ENCODE results near the gene KRTAP10-7. TPM values are rescaled to one million over a fixed set of nuclear protein-coding genes. Genes with fewer than 3 reads are reported as not detected.
"Not testable (repeated sequence)": the region's sequence is repeated elsewhere in the genome, so short reads cannot be mapped to it uniquely, and the experiment has no call there.

KRTAP10-7 gene
- total RNA-seq, 1 donor from 2014 or later, result not detected

DNA sequence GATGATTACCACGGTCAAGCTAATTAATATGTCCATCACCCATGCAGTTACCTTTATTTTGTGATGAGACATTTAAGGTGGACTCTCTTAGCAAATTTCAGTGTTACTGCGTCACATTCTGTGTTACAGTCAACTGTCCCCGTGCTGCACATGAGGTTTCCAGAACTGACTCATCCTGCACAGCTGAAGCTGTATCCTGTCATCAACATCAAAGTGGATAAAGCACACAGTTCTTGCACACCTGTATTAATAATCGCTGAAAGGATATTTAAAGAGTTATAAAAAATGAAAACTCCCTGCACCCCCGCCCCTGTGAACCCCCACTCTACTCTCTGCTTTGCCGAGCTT, 16.6 kb upstream of the KRTAP10-7 start:
- no peak overlapping the region for H3K4me3 ChIP-seq (ENCODE audit: low read depth, low read length)
- no peak for DNase-seq (ENCODE audit: low read depth)
- TF ChIP-seq, protein P1, sequence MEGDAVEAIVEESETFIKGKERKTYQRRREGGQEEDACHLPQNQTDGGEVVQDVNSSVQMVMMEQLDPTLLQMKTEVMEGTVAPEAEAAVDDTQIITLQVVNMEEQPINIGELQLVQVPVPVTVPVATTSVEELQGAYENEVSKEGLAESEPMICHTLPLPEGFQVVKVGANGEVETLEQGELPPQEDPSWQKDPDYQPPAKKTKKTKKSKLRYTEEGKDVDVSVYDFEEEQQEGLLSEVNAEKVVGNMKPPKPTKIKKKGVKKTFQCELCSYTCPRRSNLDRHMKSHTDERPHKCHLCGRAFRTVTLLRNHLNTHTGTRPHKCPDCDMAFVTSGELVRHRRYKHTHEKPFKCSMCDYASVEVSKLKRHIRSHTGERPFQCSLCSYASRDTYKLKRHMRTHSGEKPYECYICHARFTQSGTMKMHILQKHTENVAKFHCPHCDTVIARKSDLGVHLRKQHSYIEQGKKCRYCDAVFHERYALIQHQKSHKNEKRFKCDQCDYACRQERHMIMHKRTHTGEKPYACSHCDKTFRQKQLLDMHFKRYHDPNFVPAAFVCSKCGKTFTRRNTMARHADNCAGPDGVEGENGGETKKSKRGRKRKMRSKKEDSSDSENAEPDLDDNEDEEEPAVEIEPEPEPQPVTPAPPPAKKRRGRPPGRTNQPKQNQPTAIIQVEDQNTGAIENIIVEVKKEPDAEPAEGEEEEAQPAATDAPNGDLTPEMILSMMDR (conservative IDR thresholded peaks at IDR 0.05; ENCODE audit: low read depth, low read length), result no peak

DNA sequence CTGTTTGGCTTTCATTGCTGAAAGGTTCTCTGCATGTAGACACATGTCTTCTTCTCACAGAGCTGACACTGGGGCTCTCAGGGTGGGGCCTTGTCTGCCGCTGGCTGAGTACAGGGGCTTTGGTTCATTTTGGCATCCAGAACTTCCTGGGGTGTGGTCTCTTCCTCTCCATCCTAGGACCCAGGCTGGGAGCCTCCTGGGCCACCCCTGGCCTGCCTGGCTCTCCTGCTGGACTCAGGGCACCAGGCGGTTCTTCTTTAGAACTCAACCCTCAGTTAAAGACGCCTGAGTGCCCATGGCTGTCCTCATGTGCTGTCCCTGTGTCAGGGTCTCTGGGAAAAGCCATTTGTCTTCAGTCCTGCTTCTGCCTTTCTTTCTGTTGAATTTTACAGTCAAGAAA, 14.5 kb upstream of the KRTAP10-7 start:
- H3K4me3 ChIP-seq (ENCODE audit: low read depth, low read length), result no peak overlapping the region
- TF ChIP-seq, protein P1 (conservative IDR thresholded peaks at IDR 0.05; ENCODE audit: low read depth, low read length), result no peak
- DNase-seq (ENCODE audit: low read depth), result no peak

DNA sequence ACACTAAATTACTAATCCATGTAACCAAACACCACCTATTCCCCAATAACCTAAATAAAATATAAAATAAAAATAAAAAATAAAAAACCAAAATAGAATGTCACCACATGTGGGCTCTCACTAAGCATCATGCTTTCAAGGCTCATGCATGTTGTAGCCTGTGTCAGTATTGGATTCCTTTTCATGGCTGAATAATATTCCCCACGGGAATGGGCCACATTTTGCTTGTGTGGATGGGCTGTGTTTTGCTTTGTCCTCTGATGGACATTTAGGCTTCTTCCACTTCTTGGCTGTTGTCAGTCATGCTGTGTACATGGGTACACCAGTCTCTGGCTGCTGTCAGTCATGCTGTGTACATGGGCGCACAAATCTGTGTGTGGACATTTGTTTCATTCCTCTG, 11.3 kb upstream of the KRTAP10-7 start:
- DNase-seq (ENCODE audit: low read depth), result no peak
- H3K4me3 ChIP-seq (ENCODE audit: low read depth, low read length), result no peak overlapping the region
- TF ChIP-seq, protein P1 (conservative IDR thresholded peaks at IDR 0.05; ENCODE audit: low read depth, low read length), result no peak

DNA sequence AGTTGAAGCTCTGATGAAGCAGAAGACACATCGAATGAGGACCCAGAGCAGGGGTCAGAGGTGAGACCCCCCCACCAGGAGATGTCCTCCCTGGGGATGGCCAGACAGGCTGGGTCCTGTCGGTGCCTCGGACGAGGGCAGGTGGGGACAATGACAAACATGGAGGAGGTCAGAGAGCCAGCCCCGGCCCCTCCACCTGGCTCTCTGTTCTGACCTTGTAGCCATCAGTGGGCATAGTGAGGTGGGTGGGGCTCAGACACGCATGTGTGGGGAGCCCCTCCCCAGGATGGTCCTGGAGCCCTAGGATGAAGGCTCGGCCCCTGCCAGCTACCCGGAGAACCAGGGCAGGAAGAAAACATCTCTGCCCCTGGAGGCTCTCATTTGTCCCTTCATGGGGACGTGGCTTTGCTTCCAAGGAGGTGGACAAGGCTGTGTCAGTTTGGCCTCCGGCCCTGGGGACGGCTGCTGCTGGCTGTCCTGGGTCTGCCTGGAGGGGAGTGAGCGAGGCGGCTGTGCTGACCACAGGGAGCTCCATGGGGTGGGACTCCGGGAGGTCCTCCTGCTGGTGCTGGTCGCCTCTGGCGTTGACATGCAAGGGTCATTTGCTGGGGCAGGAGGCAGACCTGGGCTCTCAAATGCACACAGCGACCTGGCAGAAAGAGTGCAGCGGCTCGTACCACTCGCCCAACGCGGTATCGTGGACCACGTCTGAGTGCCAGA, 10.7 kb upstream of the KRTAP10-7 start:
- no peak for DNase-seq (ENCODE audit: low read depth)
- TF ChIP-seq, protein P1 (conservative IDR thresholded peaks at IDR 0.05; ENCODE audit: low read depth, low read length), result no peak
- H3K4me3 ChIP-seq (ENCODE audit: low read depth, low read length), result no peak overlapping the region

DNA sequence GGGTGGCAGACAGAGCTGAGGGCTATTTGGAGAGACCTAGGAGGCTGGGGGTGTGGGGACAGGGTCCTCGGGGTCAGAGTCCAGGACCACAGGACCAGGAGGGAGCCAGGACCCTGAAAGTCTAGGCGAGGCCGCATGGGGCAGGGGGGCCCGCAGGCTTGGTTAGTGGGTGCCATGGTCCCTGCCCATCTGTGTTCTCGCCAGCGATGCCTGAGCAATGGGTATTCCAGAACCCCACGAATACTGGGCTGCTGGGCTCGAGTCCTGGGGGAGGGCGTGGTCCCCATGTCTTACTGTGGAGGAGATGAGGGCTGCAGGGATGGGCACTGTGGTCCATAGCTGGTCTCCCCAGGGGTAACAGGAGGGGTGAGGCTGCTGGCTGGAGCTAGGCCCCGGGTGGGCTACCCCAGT, 10.1 kb upstream of the KRTAP10-7 start:
- TF ChIP-seq, protein P1 (conservative IDR thresholded peaks at IDR 0.05; ENCODE audit: low read depth, low read length), result no peak
- no peak overlapping the region for H3K4me3 ChIP-seq (ENCODE audit: low read depth, low read length)
- DNase-seq (ENCODE audit: low read depth), result no peak

DNA sequence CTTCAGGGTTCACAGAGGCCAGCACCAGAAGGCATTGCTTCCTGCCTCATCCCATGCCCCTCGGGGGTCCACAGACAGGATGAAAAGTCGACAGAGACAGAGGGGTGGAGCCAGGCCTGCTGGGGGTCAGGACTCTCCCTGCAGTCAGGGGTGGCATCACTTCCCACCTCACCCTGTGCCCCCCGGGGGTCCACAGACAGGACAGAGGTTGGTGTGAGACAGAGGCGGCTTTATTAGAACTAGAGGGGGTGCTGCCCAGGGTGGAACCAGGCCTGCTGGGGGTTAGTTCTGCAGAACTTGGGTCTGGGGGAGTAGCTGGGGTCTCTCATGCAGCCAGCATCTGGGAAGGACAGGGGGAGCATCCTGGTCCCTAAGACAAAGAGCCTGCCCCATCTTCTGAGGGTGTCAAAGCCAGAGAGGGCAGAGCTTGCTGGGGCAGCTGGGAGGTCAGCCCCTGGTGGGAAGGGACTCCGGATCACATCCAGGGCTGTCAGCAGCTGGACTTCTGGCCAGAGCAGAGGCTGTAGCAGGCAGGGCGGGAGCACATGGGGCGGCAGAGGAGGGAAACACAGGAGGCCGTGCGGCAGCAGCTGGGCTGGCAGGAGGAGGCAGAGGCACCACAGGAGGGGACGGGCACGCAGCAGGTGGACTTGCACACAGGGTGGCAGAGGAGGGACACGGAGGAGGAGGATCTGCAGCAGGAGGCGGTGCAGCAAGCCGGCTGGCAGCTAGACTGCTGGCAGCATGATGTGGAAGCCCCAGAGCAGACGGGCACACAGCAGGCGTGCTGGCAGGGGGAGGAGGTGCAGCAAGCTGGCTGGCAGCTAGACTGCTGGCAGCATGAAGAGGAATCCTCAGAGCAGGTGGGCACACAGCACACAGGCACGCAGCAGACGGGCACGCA, 9.2 kb upstream of the KRTAP10-7 start:
- not testable (repeated sequence) for H3K4me3 ChIP-seq (ENCODE audit: low read depth, low read length); DNase-seq (ENCODE audit: low read depth)

DNA sequence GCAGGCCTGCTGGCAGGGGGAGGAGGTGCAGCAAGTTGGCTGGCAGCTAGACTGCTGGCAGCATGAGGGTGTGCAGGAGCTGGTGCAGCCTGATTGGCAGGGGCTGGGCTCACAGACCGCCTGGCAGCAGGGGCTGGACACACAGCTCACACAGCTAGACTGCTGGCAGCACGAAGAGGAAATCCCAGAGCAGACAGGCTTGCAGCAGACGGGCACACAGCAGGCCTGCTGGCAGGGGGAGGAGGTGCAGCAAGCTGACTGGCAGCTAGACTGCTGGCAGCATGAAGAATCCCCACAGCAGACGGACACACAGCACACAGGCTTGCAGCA, 8.6 kb upstream of the KRTAP10-7 start:
- H3K4me3 ChIP-seq (ENCODE audit: low read depth, low read length); DNase-seq (ENCODE audit: low read depth): not testable (repeated sequence)
